Small intestine (tissue), 7 donors: ENCODE data around the gene CCDC86. TPM values are rescaled to one million over a fixed set of nuclear protein-coding genes. Genes with fewer than 3 reads are reported as not detected.

ENCODE experiments used
- DNase-seq, 2 donors: peaks; one replicate each; pipeline versions ENCODE4 v3.0.0 to v3.0.0-alpha.2; 2013
- FAIRE-seq: peaks from 2 replicates; lab custom pipeline; 2012; peaks lifted over from hg19 to GRCh38; lab: Jason Lieb, UNC
- H3K27ac ChIP-seq, 3 donors: one replicate each; pipeline ENCODE4 v1.5.1; 2013; ENCODE audit warnings: low read length in 2 of 3, mild to moderate bottlenecking in 2 of 3, control low read depth in 1 of 3, inconsistent platforms in 1 of 3, low read depth in 1 of 3, moderate library complexity in 1 of 3
- H3K27me3 ChIP-seq, 3 donors: one replicate each; pipeline ENCODE4 v1.6.1; 2013; ENCODE audit warnings: low read length in 3 of 3, inconsistent platforms in 1 of 3; ENCODE audit not compliant: control insufficient read depth in 3 of 3, insufficient read depth in 3 of 3
- H3K36me3 ChIP-seq, 3 donors: one replicate each; pipeline ENCODE4 v1.6.1; 2013; ENCODE audit warnings: low read length in 3 of 3, inconsistent platforms in 1 of 3, low read depth in 1 of 3, mild to moderate bottlenecking in 1 of 3, moderate library complexity in 1 of 3; ENCODE audit not compliant: control insufficient read depth in 3 of 3, insufficient read depth in 2 of 3
- H3K4me1 ChIP-seq, 3 donors: one replicate each; pipeline ENCODE4 v1.6.1; 2013; ENCODE audit warnings: low read length in 2 of 3, inconsistent platforms in 1 of 3, low read depth in 1 of 3, mild to moderate bottlenecking in 1 of 3, moderate library complexity in 1 of 3; ENCODE audit not compliant: control insufficient read depth in 3 of 3, insufficient read depth in 2 of 3
- H3K4me3 ChIP-seq, 3 donors: one replicate each; pipeline ENCODE4 v1.5.1; 2013; ENCODE audit warnings: low read length in 3 of 3, control low read depth in 1 of 3, inconsistent platforms in 1 of 3, low read depth in 1 of 3, mild to moderate bottlenecking in 1 of 3, moderate library complexity in 1 of 3
- H3K9me3 ChIP-seq, 2 donors: one replicate each; pipeline ENCODE4 v1.6.1; 2013; ENCODE audit warnings: low read depth in 1 of 2, low read length in 1 of 2; ENCODE audit not compliant: control insufficient read depth in 2 of 2, insufficient read depth in 1 of 2
- WGBS, 3 donors: extraction: QIAGEN DNeasy Blood & Tissue Kit; methylation state at CpG; one replicate each; pipeline ENCODE4 v1.1.7; 2013; 5-methylcytosine and 5-hydroxymethylcytosine counted together
- polyA plus RNA-seq, 4 donors: library from polyadenylated mRNA; stranded (reverse) in 3 of 4; unstranded in 1 of 4; fragments of 200-250 nt in 3 of 4; fragments of 120-200 nt in 1 of 4; gene quantifications; one replicate each; pipeline versions ENCODE4 v1.2.1 to v1.2.3, GENCODE V29; 2013
- donor health status: healthy with polysubstance abuse.
- donor health status: control.
- donor health status: control.
- donor health status: Bipolar disorder and iron deficiency.
- donor health status: healthy.

The CCDC86 gene
- polyA plus RNA-seq, 4 donors, result 10.5 to 23.7 (median 15.0) TPM

DNA sequence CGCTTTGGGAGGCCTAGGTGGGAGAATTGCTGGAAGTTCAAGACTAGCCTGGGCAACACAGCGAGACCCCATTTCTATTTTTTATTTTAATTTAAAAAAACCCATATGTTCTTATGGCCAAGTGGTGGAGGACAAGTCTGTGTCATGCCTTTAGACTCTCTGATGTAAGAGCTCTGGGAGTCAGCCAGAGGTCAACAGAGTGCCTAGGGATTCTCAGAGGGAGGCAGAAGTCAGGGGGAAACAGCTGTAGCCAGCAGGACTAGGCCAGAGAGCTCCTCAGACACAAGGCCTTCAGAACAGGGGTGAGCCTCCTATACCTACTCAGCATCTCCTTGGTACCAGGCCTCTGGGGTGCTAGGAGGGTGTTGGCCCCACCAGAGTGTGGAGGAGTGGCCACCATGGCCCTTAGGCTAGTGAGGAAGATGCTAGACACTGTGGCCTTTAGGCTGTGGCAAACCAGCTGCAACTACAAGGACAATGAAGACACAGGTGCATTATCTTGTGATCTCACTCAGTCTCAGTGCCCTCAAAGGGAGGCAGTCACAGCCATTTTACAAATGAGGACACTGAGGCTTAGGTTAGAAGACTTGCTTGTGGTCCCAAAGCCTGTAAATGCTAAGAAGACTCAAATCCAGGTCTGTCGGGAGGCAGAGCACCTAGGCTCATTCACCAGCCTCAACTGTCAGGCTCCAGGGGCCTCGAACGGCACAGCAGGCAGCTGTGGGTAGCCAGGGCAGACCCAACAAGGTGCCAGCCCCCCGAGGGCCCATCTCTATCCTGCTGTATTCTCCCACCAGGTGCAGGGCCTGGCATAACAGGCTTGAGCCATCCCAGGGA, 30.4 kb downstream of the CCDC86 start:
- 88 to 95% (median 88%) methylated on average over 6 of the region's 6 CpGs for WGBS, 3 donors
- no peak for FAIRE-seq

DNA sequence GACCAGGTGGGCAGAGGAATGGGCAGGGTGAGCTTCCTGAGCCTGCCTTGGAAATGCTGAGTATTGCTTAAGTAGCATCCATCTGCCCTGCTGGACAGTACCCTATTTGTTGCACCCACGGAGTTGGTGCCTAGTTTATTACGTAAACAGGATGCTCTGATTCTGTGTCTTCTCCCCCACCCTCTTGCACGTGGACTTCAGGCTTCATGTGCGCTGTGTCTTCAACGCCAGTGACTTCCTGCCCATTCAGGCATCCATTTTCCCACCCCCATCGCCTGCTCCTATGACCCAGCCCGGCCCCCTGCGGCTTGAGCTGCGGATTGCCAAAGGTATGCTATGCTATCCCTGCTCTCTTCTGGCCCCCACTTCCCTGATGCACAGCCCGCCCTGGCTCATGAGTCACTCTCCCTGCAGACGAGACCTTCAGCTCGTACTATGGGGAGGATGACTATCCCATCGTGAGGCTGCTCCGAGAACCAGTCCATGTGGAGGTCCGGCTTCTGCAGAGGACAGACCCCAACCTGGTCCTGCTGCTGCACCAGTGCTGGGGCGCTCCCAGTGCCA, 31.1 kb downstream of the CCDC86 start:
- Histone ChIP-seq H3K27me3 (no peaks in the 10 kb centered on the region), H3K9me3 (no peaks in the 10 kb centered on the region), H3K4me3 (no peak overlapping the region), H3K27ac (peak overlapping the region in 1 of 3 donors; percentile 61), H3K36me3 (peaks cover 0 to 10% (median 0%) of the 10 kb centered on the region in 3 donors), H3K4me1 (peaks cover 0 to 22% (median 0%) of the 10 kb centered on the region in 3 donors)
- DNase-seq, result no peak
- WGBS, 3 donors, result 68 to 84% (median 76%) methylated on average over 16 of the region's 16 CpGs
- no peak for FAIRE-seq

More for the DNA sequence above, 30.4 kb downstream of the CCDC86 start:
- Histone ChIP-seq H3K9me3 (no peaks in the 10 kb centered on the region), H3K36me3 (peaks cover 0 to 10% (median 0%) of the 10 kb centered on the region in 3 donors), H3K4me3 (no peak overlapping the region), H3K27ac (peak overlapping the region in 1 of 3 donors; percentile 61), H3K4me1 (peaks cover 0 to 22% (median 0%) of the 10 kb centered on the region in 3 donors), H3K27me3 (no peaks in the 10 kb centered on the region)
- DNase-seq, result no peak

DNA sequence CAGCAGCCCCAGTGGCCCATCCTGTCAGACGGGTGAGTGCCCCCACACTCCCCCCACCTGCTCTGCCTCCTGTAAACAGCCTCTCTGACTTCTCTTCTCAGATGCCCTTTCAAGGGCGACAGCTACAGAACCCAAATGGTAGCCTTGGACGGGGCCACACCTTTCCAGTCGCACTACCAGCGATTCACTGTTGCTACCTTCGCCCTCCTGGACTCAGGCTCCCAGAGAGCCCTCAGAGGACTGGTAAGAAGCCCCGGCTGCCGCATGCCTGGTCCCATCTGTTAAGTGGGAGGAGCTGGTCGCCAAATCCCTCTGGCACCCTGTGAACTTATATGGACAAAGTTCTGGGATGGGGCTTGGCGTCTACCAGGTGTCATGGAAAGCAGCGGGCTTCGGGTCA, 31.6 kb downstream of the CCDC86 start:
- H3K27ac ChIP-seq, result peak overlapping the region in 1 of 3 donors; percentile 12
- H3K36me3 ChIP-seq, result peaks cover 0 to 10% (median 0%) of the 10 kb centered on the region in 3 donors
- H3K4me3 ChIP-seq, result no peak overlapping the region
- 56 to 84% (median 78%) methylated on average over 12 of the region's 12 CpGs for WGBS, 3 donors
- H3K4me1 ChIP-seq, result peaks cover 0 to 22% (median 0%) of the 10 kb centered on the region in 3 donors
- FAIRE-seq (no peak), DNase-seq (no peak)
- H3K9me3 ChIP-seq, result no peaks in the 10 kb centered on the region
- no peaks in the 10 kb centered on the region for H3K27me3 ChIP-seq

DNA sequence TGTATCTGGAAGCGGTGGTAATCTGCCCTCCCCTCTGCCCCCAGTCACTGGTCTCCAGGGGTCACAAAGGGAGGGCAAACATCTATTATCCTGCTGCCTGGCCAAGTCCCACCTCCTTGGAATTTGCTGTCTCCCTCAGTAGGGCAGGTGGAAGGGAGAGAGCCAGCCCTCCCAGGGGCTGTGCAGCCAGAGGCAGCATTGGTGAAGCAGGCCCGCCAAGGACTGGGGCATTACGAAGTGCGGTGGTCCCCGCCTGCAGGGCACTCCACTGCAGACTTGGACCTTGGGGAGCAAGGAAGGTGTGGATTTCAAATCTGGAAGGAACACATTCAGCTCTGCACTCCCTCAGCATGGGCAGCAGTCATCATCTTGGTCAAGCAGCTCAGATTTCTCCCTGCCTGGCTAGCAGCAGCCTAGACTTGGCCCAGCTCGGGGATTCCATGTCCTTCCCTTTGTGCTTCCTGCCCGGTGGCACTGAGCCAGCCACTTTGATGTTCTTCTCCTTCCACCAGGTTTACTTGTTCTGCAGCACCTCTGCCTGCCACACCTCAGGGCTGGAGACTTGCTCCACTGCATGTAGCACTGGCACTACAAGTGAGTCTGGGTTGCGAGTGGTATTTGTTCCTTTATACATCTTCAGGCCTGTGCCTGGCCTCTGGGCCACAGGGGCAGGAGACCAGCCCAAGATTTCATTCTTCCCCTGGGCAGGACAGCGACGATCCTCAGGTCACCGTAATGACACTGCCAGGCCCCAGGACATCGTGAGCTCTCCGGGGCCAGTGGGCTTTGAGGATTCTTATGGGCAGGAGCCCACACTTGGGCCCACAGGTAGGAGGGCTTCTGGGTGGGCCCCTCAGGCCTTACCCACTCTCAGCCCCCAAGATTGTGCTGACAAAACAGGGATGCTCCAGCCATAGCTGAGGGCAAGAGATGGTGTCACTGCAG, 32.8 kb downstream of the CCDC86 start:
- Histone ChIP-seq H3K4me1 (peaks cover 0 to 22% (median 0%) of the 10 kb centered on the region in 3 donors), H3K4me3 (no peak overlapping the region), H3K27me3 (no peaks in the 10 kb centered on the region), H3K9me3 (no peaks in the 10 kb centered on the region), H3K36me3 (peaks cover 0 to 10% (median 5%) of the 10 kb centered on the region in 3 donors), H3K27ac (no peak overlapping the region)
- WGBS, 3 donors, result 90 to 98% (median 91%) methylated on average over 13 of the region's 13 CpGs
- FAIRE-seq (no peak), DNase-seq (no peak)

DNA sequence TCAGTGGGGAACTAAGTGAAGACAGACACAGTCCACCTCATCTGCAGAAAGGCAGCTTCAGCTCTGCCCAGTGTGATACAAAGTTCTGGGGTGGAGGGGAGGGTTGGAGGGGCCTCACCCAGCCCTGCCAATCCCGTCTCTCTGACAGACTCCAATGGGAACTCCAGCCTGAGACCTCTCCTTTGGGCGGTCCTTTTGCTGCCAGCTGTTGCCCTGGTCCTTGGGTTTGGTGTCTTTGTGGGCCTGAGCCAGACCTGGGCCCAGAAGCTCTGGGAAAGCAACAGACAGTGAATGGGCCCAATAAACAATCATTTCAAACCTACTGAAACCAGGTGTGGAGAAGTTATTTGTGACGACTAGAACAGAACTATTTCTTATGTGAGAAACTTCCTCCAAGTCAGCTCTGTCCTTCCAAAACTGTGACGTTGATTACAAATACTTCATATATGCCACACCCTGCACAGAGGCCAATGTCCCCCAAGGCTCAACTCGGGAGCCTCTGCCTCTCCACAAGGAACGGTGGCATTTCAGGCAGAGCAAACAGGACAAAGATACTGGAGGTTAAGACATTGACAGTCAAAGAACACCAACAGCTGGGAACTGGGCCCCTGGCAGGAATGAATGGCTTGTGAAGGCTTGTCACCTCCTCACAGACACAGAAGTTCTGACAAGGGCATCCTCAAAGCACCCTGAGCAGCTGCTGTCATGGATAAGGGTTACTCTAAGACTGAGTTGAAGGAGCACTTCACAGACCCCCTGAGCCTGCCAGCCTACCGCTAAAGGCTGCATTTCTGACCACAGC, 33.7 kb downstream of the CCDC86 start:
- FAIRE-seq (no peak), DNase-seq (peak; percentile 37 to 55)
- Histone ChIP-seq H3K4me3 (no peak overlapping the region), H3K4me1 (peaks cover 0 to 22% (median 0%) of the 10 kb centered on the region in 3 donors), H3K9me3 (no peaks in the 10 kb centered on the region), H3K36me3 (peaks cover 0 to 17% (median 5%) of the 10 kb centered on the region in 3 donors), H3K27ac (peak overlapping the region in 1 of 3 donors; percentile 42), H3K27me3 (no peaks in the 10 kb centered on the region)
- WGBS, 3 donors, result 58 to 68% (median 68%) methylated on average over 7 of the region's 7 CpGs

DNA sequence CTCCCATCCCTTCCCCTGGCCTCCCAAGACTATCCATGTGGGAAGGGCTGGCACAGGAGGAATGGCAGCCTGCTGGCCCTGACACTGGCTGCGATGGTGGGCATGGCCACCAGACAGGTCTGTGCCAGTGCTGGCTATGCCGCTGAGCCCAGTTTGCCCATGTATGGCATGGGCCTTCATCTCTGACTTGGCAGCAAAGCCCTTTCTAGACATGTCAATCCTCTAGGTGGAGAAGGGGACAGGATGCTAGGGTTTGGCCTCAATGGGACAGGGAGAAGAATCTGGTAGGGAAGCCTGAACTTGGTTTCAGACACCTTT, 34.2 kb downstream of the CCDC86 start:
- Histone ChIP-seq H3K27me3 (no peaks in the 10 kb centered on the region), H3K4me3 (no peak overlapping the region), H3K9me3 (no peaks in the 10 kb centered on the region), H3K27ac (peak overlapping the region in 1 of 3 donors; percentile 42), H3K36me3 (peaks cover 0 to 22% (median 5%) of the 10 kb centered on the region in 3 donors), H3K4me1 (peaks cover 0 to 22% (median 0%) of the 10 kb centered on the region in 3 donors)
- no peak for DNase-seq
- WGBS, 3 donors, result 94 to 100% (median 97%) methylated on average over 2 of the region's 2 CpGs
- FAIRE-seq, result no peak

DNA sequence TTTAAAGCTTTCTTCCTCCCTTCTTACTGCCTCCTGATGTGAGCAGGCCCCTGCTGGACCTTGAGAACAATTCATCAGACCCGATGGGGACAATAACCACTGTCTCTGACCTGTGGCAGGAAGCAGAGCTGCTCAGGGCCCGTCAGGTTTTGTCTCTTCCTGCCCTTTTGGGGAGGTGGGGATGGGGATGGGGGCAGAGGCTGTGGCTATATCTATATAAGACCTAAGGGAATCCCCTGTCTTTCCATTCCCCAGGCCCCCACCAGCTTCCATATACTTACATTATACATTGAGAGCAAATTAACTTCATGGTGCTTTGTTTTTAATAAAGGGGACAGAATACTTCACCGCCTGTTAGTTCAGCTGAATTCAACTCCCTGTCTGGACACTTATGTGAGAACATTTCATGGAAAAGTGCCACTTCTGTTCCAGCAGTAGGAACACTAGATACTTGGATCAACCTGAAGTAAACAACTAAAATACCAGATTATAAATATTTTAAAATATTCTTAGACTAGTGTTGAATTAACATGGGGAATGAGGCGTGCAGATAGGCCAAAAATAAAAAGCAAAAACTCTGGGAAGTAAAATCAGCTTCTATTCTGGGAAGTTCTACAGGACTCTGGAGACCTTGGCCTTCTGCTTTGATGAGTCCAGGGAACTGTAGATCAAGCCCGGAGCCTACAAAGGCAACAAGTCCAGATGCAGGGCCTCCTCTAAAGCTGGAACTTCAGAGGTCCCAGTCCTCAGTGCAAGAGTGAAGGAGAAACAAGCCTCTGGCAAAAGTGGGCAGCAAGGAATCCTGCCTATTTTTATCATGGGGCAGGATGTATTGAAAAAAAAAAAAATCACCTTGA, 36.6 kb downstream of the CCDC86 start:
- Histone ChIP-seq H3K4me3 (no peak overlapping the region), H3K4me1 (peaks cover 0 to 17% (median 0%) of the 10 kb centered on the region in 3 donors), H3K27me3 (no peaks in the 10 kb centered on the region), H3K9me3 (no peaks in the 10 kb centered on the region), H3K27ac (peak overlapping the region in 1 of 3 donors; percentile 74), H3K36me3 (peaks cover 0 to 22% (median 5%) of the 10 kb centered on the region in 3 donors)
- FAIRE-seq (no peak), DNase-seq (no peak)
- 67 to 86% (median 78%) methylated on average over 5 of the region's 5 CpGs for WGBS, 3 donors
